NCI-H82 treated with DMSO at 0.1 percent for 48 hours (cell line): Measurements from ENCODE around the gene SH2D5.

ENCODE experiments used
- DNase-seq: peaks from one replicate; lab custom pipeline; 2025; ENCODE audit not compliant: unreplicated experiment; lab: John Stamatoyannopoulos, UW

SH2D5 gene

DNA sequence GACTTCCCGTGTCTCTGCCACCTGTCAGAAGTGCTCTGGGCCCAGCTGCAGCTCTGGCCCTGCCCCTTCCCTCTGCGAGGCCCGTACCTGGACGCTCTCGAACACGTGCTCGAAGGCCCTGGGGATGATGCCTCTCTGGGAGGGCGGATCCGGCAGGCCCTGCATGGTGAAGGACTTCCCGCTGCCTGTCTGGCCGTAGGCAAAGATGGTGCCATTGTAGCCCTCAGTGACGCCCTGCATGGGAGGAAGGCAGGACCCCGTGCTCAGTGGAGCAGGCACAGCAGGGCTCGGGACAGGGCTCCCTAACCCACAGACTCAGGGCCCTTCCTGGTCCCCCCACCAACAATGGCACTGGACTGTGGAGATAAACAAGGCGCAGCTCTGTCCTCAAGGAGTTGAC lies 17.1 kb downstream of the SH2D5 start:
- no peak for DNase-seq

DNA sequence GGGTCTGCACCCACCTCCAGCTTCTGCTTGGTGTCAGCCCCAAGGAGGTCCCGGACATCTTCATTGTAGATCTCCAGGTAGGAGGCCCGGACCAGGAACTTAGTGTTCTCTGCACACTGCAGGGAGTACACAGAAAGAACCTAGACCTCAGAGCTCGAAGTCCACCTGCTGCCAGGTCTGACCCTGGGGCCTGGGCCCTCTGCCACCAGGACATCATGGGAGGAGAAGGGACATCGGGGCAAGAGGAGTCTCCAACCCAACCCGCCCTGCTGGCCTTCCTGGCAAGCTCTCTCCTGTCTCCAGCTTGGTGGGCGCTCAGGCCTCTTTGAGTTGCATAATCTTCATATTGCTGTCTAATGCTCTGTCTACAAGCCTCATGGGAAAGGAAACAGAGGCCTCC lies 19.1 kb downstream of the SH2D5 start:
- DNase-seq, result no peak

DNA sequence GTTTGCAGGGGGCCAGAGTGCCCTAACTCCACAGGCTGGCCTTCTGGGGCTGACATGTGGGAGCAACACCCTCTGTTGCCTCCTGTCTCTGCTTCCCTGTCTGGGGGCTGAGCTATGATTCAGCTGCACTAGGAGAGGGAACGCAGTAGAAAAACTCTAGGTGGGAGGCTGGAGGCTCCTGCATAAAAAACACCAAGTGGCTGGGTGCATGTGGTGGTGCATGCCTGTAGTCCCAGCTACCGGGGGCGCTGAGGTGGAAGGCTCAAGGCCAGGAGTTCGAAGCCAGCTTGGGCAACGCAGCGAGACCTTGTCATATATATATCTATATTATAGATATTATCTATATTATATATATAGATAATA lies 20.3 kb downstream of the SH2D5 start:
- DNase-seq, result no peak

DNA sequence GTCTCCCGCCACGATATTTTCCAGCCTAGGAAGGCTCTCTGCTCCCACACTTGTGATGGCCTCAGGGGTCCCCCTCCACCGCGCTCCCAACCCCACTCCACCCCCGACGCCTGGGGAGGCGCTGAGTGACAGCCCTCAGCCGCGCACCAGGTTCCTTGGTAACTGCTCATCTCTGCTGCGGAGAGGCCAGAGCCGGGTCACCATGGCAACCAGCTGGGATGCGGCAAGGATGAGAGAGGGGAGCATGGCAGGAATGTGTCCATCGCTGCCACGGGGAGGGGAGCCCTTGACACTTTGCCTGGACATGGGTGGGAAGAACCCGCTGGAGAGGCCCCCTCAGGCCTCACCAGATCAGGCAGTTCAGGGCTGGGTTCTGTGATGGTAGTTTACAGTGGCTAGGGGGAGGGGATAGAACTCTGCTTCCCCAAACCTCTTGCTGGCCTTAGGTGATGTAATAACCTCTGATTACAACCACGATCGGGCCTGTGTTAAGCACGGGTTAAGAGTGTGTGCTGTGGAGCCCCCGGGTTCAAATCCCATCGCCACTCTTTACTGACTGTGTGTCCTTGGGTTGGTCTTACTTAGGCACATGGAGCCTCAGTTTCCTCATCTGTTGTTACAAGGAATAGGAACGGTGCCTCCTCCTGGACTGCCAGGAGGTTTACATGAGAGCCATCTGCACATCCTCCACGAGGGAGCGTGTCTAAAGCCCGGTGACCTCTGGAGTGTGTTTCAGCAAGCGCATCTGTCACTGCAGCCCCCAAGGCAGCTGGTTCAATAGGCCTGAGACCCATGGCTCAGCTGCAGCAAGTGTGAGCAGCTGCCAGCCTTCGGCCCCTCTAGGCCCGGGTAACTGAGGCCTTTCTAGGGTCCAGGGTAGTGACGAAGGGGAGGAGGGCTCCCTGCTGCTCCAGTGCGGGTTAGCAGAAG lies 21.0 kb downstream of the SH2D5 start:
- DNase-seq, result peak; percentile 38

DNA sequence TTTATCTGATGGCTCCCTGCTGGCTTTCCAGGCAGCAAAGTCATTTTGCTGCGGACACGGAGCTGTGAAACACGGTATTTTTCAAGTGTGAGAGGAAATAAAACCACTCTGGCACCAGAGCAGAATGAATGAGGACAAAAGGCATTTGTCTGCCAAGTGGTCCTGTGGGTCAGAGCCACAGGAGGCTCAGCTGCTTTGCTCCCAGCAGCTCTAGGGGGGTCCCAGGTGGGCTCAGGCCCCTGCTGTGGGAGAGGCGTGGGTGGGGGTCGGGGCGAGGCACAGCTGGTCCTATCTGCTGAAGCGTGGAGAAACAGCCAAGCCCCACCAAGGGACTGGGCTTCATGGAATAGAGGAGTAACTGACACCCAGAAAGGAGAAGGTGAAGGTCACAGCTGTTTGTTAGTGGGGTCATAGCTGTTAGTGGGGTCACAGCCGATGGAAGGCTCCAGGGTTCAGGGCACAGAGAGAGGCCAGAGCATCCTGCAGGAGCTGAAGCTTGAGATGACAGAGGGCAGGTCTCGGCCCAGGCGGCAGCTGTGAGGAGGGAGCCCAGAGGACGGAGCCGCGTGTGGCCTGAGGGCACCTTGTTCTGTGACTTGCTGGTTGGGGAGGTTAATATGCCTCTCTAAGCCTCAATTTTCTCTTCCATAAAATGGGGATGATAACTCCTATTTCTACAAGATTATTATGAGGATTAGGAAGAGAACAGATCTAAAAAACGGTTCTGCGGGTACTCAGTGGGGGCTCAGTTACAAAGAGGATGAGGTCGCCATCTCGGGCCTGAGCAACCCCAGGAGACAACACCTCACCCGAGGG lies 21.8 kb downstream of the SH2D5 start:
- DNase-seq, result no peak

DNA sequence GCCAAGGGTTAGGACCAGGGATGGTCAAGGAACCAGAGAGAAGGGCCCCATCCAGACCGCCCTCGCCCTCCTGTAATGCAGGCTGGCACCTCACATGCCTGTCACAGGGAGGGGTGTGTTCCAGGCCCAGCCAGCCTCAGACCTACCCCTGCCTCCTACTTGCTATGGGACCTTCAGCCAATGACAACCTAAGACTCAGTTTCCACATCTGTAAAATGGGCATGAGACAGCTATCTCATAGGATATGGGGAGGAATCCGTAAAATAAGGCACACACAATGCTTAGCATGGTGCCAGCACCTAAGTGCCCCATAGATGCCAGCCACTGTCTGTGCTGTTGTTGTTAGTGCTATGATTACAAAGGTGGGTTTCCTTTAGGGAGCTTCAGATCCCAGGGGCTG lies 22.6 kb downstream of the SH2D5 start:
- no peak for DNase-seq

DNA sequence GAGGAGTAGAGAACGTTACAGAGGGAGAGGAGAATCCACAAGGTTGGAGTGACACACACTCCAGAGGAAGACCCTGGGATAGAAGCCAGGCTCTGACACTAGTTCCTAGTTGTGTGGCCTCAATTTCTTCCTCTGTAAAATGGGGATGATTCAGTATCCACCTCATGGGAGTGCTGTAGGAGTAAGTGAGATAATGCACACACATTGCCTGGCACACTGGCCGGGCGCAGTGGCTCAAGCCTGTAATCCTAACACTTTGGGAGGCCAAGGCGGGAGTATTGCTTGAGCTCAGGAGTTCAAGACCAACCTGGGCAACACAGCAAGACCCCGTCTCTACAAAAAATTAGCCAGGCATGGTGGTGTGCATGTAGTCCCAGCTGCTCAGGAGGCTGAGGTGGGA lies 23.6 kb downstream of the SH2D5 start:
- DNase-seq, result no peak

DNA sequence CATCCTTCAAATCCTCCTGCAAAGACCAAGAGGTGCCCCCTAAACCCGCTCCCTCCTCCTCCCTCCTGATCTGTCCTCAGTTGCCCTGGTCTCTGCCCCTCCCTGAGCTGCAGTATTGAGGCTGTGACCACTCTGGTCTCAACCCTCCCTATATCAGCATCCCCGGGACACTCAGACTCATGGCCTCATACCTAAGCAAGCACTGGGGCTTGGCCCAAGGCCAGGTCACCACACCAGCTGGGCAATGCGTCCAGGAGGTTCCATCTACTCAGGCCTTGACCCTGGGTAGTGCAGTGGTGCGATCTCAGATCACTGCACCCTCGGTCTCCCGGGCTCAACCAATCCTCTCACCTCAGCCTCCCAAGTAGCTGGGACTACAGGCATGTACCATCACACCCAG lies 24.4 kb downstream of the SH2D5 start:
- no peak for DNase-seq

DNA sequence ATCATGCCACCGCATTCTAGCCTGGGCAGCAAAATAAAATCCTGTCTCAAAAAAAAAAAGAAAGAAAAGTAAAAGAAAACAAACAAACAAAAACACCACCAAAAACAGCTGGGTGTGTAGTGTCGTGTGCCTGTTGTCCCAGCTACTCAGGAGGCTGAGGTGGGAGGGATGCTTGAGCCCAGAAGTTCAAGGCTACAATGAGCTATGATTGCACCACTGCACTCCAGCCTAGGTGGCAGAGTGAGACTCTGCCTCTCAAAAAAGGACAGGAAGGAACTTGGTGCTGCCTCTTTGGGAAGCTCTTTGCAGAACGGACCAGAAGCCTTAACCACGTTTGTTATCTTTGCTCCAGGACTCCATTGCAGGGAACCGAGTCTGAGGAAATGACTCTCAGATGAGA lies 25.7 kb downstream of the SH2D5 start:
- DNase-seq, result no peak

DNA sequence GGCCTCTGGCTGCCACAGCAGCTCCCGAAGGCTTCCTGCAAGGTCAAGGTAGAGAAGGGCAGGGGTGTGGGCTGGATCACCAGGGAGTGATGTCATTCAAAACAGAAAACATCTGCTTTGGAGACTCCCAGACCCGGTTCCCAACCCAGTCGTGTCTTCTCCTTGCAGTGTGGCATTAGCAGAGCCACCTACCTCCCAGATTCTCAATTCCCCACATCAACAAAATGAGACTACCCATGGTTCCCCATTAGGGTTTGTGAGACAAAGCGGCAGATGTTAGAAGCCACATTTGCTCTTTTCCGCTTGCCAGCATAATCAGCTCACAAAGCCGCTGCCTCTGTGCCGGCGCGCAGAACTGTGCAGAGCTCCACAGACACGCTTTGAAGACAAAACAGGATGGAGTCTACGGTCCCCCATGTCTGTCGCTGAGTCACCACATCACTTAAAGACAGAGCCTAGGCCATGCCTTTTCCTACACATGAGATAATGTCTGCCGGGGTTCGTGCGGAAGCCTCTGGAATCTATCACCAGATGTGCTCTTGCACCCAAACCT lies 27.2 kb downstream of the SH2D5 start:
- DNase-seq, result peak; percentile 10

DNA sequence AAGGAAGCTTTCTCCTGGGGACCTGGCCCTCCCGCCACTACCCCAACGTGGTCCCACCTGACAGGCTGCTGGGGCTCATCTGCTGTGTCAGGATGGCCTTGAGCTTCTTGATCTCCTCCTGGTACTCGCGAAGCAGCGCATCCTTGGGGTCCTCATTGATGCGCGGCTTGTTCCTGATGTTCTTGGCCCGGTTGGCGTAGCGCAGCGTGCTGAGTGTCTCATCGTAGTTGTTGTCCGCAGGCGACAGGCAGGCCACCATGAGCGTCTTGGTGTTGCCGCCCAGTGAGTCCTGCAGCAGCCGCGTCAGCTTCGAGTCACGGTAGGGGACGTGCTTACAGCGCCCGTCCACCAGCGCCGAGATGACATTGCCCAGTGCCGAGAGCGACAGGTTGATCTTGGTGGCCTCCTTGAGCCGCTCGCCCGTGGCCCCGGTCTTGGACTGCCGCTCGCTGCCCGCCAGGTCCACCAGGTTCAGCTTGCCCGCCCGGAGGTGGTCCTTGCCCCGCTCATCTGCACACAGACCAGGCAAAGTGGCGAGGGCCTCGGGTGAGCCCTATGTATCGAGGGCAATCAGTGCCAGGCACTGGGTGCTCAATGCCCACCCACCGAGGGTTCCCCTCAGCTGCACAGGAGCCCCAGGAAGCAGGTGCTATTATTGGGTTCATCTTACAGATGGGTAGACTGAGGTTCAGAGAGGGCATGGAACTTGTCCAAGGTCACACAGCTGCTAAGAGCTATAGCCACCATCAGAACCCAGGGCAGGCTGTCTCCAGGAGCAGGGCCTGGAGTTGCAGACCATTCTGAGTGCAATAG lies 27.9 kb downstream of the SH2D5 start:
- no peak for DNase-seq

DNA sequence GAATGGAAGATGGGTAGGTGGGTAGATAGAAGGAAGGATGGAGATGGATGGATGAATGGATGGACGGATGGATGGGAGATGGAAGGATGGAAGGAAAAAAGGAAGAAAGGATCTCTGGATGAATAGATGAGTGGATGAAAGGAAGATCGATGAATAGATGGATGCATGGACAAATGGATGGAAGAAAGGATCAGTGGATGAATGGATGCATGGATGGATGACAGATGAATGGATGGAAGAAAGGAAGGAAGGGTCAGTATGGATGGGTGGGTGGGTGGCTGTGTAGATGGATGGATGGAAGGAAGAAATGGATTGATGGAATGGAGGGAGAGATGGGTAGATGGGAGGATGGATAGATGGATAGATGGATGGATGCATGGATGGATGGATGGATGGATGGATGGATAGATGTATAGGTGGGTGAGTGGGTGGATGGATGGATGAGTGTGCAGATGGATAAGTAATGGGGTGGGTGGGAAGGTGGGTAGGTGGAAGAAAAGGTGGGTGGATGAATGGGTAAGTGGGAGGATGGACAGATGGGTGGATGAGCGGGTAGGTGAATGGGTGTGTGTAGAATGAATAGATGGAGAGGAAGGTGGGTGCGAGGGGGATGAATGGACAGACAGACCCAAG lies 29.3 kb downstream of the SH2D5 start:
- no peak for DNase-seq

DNA sequence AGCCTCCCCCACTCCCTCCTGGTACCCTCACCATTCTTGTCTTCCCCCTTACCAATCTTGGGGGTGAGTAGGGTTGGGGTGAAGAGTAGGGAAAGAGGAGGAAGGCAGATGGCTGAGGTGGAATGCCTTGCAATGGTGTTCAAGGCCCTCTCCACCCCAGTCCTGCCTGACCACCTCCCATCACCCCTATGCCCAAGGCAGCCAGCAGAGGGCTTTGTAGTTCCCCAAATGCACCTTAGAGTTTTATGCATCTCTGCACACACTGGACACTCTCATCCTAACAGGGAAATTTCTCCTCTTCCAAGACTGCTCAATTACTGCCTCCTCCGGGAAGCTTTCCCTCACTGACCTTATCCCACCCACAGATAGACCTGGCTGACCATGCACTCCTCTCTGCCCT lies 30.1 kb downstream of the SH2D5 start:
- no peak for DNase-seq

DNA sequence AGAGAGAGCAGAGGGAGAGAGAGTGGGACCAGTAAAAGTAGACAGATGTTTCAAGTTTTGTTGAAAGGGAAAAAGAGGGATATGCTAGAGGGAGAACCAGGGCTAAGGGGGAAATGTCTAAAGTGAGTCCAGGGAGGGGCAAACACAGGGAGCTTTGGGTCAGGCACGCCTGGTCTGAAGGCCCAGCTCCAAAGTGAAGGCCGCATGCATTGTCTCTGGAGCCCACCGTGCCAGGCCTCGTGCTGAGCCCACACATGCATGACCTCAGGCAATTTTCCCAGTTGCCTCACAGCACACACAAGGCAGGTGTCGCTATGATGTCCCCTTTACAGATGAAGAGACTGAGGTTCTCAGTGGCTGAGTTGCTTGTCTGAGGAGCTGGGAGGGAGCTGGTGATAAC lies 30.7 kb downstream of the SH2D5 start:
- DNase-seq, result no peak

DNA sequence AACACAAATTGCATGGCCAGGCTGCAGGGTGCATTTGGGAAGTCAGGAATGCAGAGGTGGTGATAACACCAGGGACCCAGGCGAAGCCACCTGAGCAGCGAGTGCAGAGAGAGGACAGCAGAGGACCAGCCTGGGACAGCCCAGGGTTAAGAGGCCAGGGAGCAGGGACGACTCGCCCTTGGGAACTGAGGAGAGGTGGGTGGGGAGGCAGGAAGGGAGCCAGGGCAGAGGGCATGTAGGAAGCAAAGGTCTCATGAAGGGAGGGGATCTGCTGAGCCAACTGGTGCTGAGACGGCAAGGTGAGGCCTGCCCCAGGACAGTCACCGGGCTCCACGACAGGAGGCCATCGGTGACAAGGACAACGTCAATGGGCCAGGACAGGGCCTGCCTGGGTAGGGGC lies 31.1 kb downstream of the SH2D5 start:
- no peak for DNase-seq

DNA sequence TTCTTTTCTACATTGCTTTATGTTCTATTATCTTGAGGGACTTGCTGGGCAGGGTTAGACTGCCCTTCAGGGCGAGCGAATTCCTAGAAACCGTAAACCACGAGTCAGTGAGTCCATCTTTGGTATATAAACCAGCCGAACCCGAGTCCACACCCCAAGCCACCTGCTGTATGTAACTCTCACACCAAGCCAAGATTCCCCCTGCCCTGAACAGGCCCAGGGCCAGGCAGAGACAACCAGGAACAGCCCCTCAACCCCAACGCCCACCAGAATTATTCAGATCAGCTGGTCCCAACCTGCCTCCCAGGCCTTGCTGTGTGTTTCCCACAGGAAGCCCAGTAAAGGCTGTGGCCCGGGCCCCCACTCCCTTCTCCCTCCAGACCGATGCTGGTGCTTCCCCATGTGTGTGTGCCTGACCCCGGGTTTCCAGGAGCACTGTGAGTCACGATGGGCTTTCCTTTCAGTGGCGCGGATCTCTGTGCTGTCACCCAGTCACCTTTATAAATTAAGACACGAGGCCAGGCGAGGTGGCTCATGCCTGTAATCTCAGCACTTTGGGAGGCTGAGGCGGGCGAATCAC lies 31.8 kb downstream of the SH2D5 start:
- no peak for DNase-seq

DNA sequence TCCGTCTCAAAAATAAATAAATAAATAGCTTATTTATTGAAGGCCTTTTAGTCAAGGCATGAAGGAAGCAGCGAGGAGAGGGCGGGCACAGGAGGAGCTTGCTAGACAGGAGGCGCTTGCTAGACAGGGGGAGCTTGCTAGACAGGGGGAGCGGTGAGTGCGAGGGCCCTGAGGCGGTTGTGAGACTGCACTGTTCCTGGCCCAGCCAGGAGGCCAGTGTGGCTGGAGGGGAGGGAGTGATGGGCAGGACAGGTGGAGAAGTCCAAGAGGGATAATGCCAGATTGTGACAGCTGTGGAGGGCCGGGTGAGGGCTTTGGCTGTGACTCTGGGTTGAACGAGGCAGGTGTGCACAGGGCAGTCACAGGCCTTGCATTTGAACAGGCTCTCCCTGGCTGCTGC lies 32.9 kb downstream of the SH2D5 start:
- DNase-seq, result peak; percentile 35

DNA sequence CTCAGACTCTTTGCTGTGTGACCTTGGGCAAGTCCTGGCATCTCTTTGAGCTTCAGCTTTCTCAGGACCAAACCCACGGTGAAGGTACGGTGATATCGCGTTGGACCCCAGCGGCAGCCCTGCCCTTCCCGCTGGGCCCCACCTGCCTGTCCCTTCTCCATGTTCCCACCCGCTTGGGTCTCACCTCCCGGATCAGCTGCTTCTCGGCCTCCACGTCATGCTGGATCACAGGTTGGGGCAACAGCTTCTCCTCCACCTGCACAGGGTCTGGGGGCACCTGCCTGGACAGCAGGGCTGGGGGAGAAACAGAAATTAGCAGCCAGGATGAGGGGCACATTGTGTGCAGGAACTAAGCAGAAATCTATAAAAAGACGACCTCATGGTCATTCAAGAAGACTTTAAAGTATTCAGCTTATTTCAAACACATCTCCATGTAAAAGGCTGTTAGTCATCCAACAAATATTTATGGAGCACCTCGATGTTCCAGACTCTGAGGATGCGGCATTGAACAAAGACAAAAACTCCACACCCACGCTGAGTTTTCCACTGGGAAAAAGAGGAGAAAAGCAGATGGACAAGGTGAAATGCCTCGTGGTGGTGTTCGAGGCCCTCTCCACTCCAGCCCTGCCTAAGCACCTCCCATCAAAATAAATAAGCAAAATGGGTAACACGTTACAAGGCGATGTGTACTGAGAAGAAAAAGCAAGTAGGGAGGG lies 34.1 kb downstream of the SH2D5 start:
- DNase-seq, result no peak

DNA sequence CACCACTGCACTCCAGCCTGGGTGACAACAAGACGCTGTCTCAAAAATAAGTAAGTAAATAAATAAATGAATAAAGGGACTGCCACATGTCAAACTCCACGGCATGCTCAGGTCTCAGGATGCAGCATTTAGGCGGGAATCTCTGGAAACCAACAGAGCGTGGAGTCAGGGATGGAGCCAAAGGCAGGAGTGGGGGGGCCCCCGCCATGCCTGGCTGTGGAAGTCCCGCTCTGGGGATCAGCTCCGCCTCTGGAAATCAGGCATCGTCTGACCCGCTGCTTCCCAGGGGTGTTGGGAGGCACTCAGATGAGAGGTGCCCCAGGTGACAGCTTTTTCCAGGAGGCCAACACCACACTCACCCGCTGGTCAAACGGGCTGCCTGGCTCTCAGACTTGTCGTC lies 34.9 kb downstream of the SH2D5 start:
- DNase-seq, result no peak
